Esophagus squamous epithelium (tissue), 4 donors: Measurements from ENCODE around the gene CTSD.

Experiments
- POLR2A ChIP-seq, 4 donors: fragments of 450-650 bp; IDR thresholded peaks; one replicate each; pipeline ENCODE4 v1.6.1; 2017; ENCODE audit warnings: antibody characterized with exemption in 4 of 4, mild to moderate bottlenecking in 4 of 4, moderate library complexity in 3 of 4
- TF ChIP-seq, protein P1 (sequence below), 6 experiments: fragments of 450-650 bp in 4 of 6; fragments of 200-600 bp in 2 of 6; sonication (generic) in 2 of 6; IDR thresholded peaks; one replicate each; pipeline ENCODE4 v1.5.1; 2016 to 2019; ENCODE audit warnings: antibody characterized with exemption in 6 of 6, mild to moderate bottlenecking in 4 of 6, moderate library complexity in 4 of 6

- TF ChIP-seq, protein P1, sequence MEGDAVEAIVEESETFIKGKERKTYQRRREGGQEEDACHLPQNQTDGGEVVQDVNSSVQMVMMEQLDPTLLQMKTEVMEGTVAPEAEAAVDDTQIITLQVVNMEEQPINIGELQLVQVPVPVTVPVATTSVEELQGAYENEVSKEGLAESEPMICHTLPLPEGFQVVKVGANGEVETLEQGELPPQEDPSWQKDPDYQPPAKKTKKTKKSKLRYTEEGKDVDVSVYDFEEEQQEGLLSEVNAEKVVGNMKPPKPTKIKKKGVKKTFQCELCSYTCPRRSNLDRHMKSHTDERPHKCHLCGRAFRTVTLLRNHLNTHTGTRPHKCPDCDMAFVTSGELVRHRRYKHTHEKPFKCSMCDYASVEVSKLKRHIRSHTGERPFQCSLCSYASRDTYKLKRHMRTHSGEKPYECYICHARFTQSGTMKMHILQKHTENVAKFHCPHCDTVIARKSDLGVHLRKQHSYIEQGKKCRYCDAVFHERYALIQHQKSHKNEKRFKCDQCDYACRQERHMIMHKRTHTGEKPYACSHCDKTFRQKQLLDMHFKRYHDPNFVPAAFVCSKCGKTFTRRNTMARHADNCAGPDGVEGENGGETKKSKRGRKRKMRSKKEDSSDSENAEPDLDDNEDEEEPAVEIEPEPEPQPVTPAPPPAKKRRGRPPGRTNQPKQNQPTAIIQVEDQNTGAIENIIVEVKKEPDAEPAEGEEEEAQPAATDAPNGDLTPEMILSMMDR (IDR thresholded peaks at IDR 0.05), result no peak
- TF ChIP-seq POLR2A (IDR thresholded peaks at IDR 0.05), result no peak
These were observed 28.5 kb downstream of the CTSD start for GRCh38 chr11:1735271-1735670.
